Activated naive CD8-positive, alpha-beta T cell treated with anti-CD3 and anti-CD28 coated beads, Interleukin-2, amount 50 U/mL, for 24 hours (primary cell): Measurements from ENCODE around the gene SPDL1.

ENCODE experiments used
- ATAC-seq: fragments of 150-1000 bp; cut with Tn5 transposase; one replicate; pipeline ENCODE4 v1.10.0; 2021
- DNase-seq: peaks from one replicate; pipeline ENCODE4 v3.0.0; 2021
- H3K27ac Mint-ChIP-seq: one replicate; pipeline ENCODE4 v1.8.0; 2021; ENCODE audit warnings: mild to moderate bottlenecking, mixed read lengths
- H3K27me3 Mint-ChIP-seq: one replicate; pipeline ENCODE4 v1.8.0; 2021; ENCODE audit warnings: mixed read lengths
- H3K36me3 Mint-ChIP-seq: one replicate; pipeline ENCODE4 v1.8.0; 2021; ENCODE audit warnings: low read depth, mixed read lengths
- H3K4me1 Mint-ChIP-seq: one replicate; pipeline ENCODE4 v1.8.0; 2021; ENCODE audit warnings: mixed read lengths
- H3K4me3 Mint-ChIP-seq: one replicate; pipeline ENCODE4 v1.8.0; 2021; ENCODE audit warnings: mild to moderate bottlenecking, moderate library complexity, mixed read lengths
- H3K9me3 Mint-ChIP-seq: one replicate; pipeline ENCODE4 v1.8.0; 2021; ENCODE audit warnings: mixed read lengths

Gene SPDL1

DNA sequence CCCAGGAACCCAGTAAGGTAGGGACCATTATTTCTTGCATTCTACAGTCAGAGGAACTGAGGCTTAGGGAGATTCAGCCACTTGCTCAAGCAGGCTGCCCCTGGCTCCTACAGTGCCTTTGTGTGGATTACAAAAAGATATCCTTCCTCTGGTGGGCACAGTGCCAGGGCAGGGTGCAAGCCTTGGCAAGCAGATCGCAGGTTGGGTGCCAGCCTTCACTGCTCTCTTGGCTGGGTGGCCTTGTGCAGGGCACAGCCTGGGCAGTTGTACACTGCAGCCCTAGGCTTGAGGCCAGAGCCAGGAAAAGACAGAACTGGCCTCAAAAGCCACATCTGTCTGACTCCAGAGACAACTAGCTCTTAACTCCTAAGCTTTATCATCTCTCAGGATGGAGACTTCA is 68.5 kb downstream of the SPDL1 start:
- Mint-ChIP-seq H3K4me3 (no peak overlapping the region), H3K36me3 (peaks cover 59% of the 10 kb centered on the region), H3K9me3 (no peaks in the 10 kb centered on the region), H3K27me3 (no peaks in the 10 kb centered on the region), H3K27ac (peak overlapping the region; percentile 97), H3K4me1 (peaks cover 99% of the 10 kb centered on the region)
- no peak for DNase-seq
- no peak for ATAC-seq

DNA sequence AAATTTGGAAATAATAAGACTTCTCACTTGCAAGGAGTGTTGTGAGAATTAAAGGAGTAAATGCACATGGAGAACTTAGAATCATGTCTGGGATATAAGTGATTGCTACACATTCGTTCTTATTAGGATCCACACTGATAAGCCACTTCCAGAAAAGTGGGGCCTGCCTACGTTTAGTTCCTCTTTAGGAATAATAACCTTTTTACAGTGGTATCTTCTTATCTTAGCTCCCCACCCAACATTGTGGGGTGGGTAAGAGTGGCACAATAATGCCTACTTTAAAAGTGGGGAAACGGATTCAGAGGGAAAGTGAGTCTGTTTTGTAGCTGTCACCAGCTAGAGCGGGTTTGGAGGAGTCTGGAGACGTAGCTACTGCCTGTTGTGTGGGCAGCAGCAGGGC is 69.5 kb downstream of the SPDL1 start:
- no peaks in the 10 kb centered on the region for H3K27me3 Mint-ChIP-seq
- H3K9me3 Mint-ChIP-seq, result no peaks in the 10 kb centered on the region
- H3K4me1 Mint-ChIP-seq, result peaks cover 97% of the 10 kb centered on the region
- ATAC-seq, result no peak
- H3K4me3 Mint-ChIP-seq, result no peak overlapping the region
- DNase-seq, result no peak
- H3K27ac Mint-ChIP-seq, result no peak overlapping the region
- peaks cover 57% of the 10 kb centered on the region for H3K36me3 Mint-ChIP-seq
